Camera-type eye (tissue), 1 donor: ENCODE measurements around the gene ZNF664. TPM values are rescaled to one million over a fixed set of nuclear protein-coding genes. Genes with fewer than 3 reads are reported as not detected.

Experiments
- total RNA-seq: library from RNA; depleted of rRNA; stranded (reverse); fragments of >200 nt; gene quantifications from one replicate; pipeline ENCODE4 v1.2.3, GENCODE V29; 2014

The ZNF664 gene
- 108 TPM for total RNA-seq

DNA sequence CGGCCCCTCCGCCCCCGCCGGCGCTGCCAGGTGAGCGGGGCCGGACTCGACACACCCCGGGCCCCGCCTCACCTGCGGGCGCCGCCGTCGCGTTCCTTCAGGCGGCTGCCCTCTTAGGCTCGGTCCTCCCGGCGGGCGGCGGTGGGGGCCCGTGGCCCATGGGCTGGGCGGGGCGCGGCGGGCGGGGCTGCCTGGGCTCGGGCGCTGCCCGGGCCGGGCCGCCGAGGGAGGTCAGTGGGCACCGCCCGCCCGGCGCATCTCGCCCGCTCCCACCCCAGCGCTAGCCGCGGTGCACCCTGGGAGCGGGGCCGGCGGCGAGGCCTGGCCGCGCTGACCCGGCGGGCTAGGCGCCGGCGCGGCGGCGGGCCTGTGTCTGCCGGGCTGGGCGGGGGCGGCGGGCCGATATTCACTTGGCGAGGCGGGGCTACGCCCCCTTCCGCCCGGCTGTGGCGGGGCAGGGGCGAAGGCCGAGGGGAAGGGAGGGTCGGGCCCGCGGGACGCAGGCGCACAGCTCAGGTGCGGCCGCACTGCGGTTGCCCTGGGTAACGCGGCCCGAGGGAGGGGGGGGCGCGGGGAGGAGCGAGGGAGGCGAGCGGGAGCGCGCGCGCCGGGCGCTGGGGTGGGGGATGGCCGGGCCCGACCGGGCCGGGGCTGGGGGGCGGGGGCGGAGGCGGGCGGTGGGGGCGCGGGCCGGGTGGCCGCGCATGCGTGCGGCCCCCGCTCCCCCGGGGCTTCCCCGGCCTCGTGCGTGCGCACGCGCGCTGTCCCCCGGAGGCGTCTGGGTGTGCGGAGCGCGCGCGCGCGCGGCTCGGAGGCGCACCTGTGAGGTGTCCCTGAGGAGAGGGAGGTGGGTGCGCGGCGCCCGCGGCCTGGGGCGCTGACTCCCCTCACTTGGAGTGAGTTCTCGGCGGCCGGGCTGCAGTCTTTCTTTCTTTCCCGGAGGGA is at the start of gene ZNF664, which contains the start of gene CCDC92:
TSS of gene ZNF664 (plus strand) at position 759 of the 945 bp plus-strand sequence. CDS start 38,930 bp downstream, outside the sequence.
TSS of gene CCDC92 (minus strand) at position 375 of the 945 bp plus-strand sequence. CDS start 28,526 bp downstream, outside the sequence.

Other genes starting within 250 kb of the ZNF664 start
- 1.3 TPM for gene DNAH10, start 210.9 kb upstream of the ZNF664 start, total RNA-seq
- gene CCDC92, start 384 bp upstream of the ZNF664 start, total RNA-seq: 22.2 TPM